ENCODE data around the gene CLDN2. TPM values are rescaled to one million over a fixed set of nuclear protein-coding genes. Genes with fewer than 3 reads are reported as not detected.

Gene CLDN2
- total and polyA plus RNA-seq, 2 donors from 2014 or later, result 74.1 to 140 TPM

DNA sequence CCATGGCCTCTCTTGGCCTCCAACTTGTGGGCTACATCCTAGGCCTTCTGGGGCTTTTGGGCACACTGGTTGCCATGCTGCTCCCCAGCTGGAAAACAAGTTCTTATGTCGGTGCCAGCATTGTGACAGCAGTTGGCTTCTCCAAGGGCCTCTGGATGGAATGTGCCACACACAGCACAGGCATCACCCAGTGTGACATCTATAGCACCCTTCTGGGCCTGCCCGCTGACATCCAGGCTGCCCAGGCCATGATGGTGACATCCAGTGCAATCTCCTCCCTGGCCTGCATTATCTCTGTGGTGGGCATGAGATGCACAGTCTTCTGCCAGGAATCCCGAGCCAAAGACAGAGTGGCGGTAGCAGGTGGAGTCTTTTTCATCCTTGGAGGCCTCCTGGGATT lies 8.0 kb downstream of the CLDN2 start:
- no peaks in the 10 kb centered on the region for H3K9me3 ChIP-seq (ENCODE audit: control insufficient read depth in 2 of 3, insufficient read depth in 1 of 3, low read length in 3 of 3)
- DNase-seq, result no peak
- peaks cover 0 to 4% (median 0%) of the 10 kb centered on the region in 3 donors for H3K36me3 ChIP-seq (ENCODE audit: control insufficient read depth in 2 of 3, insufficient read depth in 3 of 3, low read length in 3 of 3)
- peak overlapping the region in 2 of 3 donors; percentile 73 to 83 for H3K4me3 ChIP-seq (ENCODE audit: low read length in 3 of 3)
- no peaks in the 10 kb centered on the region for H3K27me3 ChIP-seq (ENCODE audit: control insufficient read depth, insufficient read depth, low read length)
- peak overlapping the region in 1 of 3 donors; percentile 63 for H3K9ac ChIP-seq (ENCODE audit: low read length in 3 of 3)
- H3K4me1 ChIP-seq (ENCODE audit: control insufficient read depth in 2 of 3, insufficient read depth in 2 of 3, low read depth in 1 of 3, low read length in 3 of 3), result peaks cover 0 to 1% (median 0%) of the 10 kb centered on the region in 3 donors
- H3K27ac ChIP-seq (ENCODE audit: low read depth in 2 of 2, low read length in 2 of 2), result peak overlapping the region; percentile 43 to 53
- intact Hi-C loops (cut with DNase I), result no loop called here
- TF ChIP-seq, protein P1, sequence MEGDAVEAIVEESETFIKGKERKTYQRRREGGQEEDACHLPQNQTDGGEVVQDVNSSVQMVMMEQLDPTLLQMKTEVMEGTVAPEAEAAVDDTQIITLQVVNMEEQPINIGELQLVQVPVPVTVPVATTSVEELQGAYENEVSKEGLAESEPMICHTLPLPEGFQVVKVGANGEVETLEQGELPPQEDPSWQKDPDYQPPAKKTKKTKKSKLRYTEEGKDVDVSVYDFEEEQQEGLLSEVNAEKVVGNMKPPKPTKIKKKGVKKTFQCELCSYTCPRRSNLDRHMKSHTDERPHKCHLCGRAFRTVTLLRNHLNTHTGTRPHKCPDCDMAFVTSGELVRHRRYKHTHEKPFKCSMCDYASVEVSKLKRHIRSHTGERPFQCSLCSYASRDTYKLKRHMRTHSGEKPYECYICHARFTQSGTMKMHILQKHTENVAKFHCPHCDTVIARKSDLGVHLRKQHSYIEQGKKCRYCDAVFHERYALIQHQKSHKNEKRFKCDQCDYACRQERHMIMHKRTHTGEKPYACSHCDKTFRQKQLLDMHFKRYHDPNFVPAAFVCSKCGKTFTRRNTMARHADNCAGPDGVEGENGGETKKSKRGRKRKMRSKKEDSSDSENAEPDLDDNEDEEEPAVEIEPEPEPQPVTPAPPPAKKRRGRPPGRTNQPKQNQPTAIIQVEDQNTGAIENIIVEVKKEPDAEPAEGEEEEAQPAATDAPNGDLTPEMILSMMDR (IDR thresholded peaks at IDR 0.05; ENCODE audit: borderline replicate concordance, extremely low read depth, insufficient read depth), result no peak
- no peak for FAIRE-seq

DNA sequence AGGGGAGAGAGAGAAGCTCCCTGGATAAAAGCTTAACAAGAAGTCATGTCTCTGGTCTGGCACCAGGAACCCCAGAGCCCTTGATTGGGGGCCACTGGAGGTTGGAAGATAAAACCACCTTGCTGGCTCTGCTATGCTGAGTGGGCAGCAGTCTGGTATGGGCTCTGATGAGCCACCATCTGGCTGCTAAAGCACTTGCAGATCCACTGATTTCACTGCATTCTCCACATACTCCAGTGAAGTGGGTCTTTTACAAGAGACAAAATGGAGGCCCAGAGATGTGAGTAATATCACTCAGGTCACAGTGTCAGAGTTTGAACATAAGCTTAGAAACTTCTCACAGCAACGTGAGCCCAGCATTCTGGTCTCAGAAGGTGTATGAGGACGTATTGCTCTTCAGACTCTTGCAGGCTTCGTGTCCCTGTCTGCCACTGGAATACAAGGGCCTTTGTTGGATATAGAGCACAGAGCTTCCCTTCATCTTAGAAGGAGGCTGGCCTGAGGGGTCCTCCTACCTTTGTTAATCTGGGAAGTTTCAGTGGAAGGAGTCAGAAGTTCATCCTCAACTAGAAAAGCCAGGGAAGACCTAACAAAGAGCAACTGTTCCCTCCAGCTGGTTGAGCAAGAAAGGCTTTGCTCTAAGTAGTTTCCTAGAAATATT lies 11.8 kb downstream of the CLDN2 start:
- Histone ChIP-seq H3K27ac (ENCODE audit: low read depth in 2 of 2, low read length in 2 of 2) (peak overlapping the region in 1 of 2 donors; percentile 58), H3K9ac (ENCODE audit: low read length in 3 of 3) (no peak overlapping the region), H3K36me3 (ENCODE audit: control insufficient read depth in 2 of 3, insufficient read depth in 3 of 3, low read length in 3 of 3) (peaks cover 0 to 4% (median 0%) of the 10 kb centered on the region in 3 donors), H3K27me3 (ENCODE audit: control insufficient read depth, insufficient read depth, low read length) (no peaks in the 10 kb centered on the region), H3K4me3 (ENCODE audit: low read length in 3 of 3) (peak overlapping the region in 2 of 3 donors; percentile 13 to 73), H3K4me1 (ENCODE audit: control insufficient read depth in 2 of 3, insufficient read depth in 2 of 3, low read depth in 1 of 3, low read length in 3 of 3) (peaks cover 0 to 2% (median 0%) of the 10 kb centered on the region in 3 donors), H3K9me3 (ENCODE audit: control insufficient read depth in 2 of 3, insufficient read depth in 1 of 3, low read length in 3 of 3) (no peaks in the 10 kb centered on the region)
- intact Hi-C loops (cut with DNase I), result no loop called here
- TF ChIP-seq, protein P1 (IDR thresholded peaks at IDR 0.05; ENCODE audit: borderline replicate concordance, extremely low read depth, insufficient read depth), result no peak
- no peak for FAIRE-seq
- no peak for DNase-seq

- Histone ChIP-seq H3K9me3 (ENCODE audit: control insufficient read depth in 2 of 3, insufficient read depth in 1 of 3, low read length in 3 of 3) (no peaks in the 10 kb centered on the region), H3K27me3 (ENCODE audit: control insufficient read depth, insufficient read depth, low read length) (no peaks in the 10 kb centered on the region), H3K27ac (ENCODE audit: low read depth in 2 of 2, low read length in 2 of 2) (peak overlapping the region in 1 of 2 donors; percentile 58), H3K4me3 (ENCODE audit: low read length in 3 of 3) (peak overlapping the region in 1 of 3 donors; percentile 73), H3K36me3 (ENCODE audit: control insufficient read depth in 2 of 3, insufficient read depth in 3 of 3, low read length in 3 of 3) (peaks cover 0 to 4% (median 0%) of the 10 kb centered on the region in 3 donors), H3K4me1 (ENCODE audit: control insufficient read depth in 2 of 3, insufficient read depth in 2 of 3, low read depth in 1 of 3, low read length in 3 of 3) (peaks cover 0 to 2% (median 0%) of the 10 kb centered on the region in 3 donors), H3K9ac (ENCODE audit: low read length in 3 of 3) (no peak overlapping the region)
- no peak for FAIRE-seq
- TF ChIP-seq, protein P1 (IDR thresholded peaks at IDR 0.05; ENCODE audit: borderline replicate concordance, extremely low read depth, insufficient read depth), result no peak
- intact Hi-C loops (cut with DNase I), result no loop called here
- no peak for DNase-seq
Observed at GRCh38 chrX:106932492-106932923, 12.3 kb downstream of the CLDN2 start.
